Ovary (tissue), 3 donors: ENCODE data around the gene BMERB1.

Experiments
- EP300 ChIP-seq: sonication (generic); formaldehyde crosslinking; IDR thresholded peaks from one replicate; pipeline ENCODE4 v1.6.1; 2017; ENCODE audit warnings: antibody characterized with exemption
- POLR2A ChIP-seq: fragments of 450-650 bp; IDR thresholded peaks from one replicate; pipeline ENCODE4 v1.6.1; 2017; ENCODE audit warnings: antibody characterized with exemption, mild to moderate bottlenecking, moderate library complexity
- TF ChIP-seq, protein P1 (sequence below), 3 donors: fragments of 450-650 bp in 2 of 3; fragments of 200-600 bp in 1 of 3; IDR thresholded peaks; one replicate each; pipeline versions ENCODE4 v1.5.1 to v1.8.0; 2016 to 2022; ENCODE audit warnings: antibody characterized with exemption in 3 of 3, mild to moderate bottlenecking in 1 of 3
- donor health status: DM: no; HTN: no; CAD: no.

DNA sequence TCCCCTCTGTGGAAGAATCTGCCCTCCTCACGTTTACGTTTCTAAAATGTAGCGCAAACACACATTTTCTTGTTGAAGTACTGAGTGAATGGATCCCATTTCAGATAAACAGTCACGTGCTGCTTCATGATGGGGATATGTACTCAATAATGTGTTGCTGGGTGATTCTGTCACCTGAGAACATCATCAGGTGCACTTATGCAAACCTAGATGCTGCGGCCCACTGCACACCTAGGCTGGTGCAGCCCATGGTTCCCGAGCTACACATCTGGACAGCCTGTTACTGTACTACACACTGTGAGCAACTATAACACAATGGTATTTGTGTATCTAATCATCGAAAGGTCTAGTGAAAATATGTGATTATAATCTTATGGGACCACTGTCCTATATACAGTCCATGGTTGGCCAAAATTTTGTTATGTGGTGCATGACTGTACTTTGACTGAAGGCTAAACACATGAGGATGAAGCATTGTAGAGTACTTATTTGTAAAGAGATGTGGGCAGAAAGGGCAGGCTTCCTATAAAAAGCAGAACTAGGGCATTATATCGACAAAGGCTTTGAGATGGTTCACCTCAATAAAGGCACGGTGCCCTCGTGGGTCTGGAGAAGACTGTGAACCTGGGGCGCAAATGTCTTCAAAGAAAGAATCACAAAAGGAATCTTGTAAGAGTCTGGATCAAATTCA lies 182.2 kb downstream of the BMERB1 start:
- TF ChIP-seq, protein P1, sequence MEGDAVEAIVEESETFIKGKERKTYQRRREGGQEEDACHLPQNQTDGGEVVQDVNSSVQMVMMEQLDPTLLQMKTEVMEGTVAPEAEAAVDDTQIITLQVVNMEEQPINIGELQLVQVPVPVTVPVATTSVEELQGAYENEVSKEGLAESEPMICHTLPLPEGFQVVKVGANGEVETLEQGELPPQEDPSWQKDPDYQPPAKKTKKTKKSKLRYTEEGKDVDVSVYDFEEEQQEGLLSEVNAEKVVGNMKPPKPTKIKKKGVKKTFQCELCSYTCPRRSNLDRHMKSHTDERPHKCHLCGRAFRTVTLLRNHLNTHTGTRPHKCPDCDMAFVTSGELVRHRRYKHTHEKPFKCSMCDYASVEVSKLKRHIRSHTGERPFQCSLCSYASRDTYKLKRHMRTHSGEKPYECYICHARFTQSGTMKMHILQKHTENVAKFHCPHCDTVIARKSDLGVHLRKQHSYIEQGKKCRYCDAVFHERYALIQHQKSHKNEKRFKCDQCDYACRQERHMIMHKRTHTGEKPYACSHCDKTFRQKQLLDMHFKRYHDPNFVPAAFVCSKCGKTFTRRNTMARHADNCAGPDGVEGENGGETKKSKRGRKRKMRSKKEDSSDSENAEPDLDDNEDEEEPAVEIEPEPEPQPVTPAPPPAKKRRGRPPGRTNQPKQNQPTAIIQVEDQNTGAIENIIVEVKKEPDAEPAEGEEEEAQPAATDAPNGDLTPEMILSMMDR (IDR thresholded peaks at IDR 0.05) = no peak
- no peak for TF ChIP-seq EP300
- no peak for TF ChIP-seq POLR2A
